ENCODE results near the gene NCSTN. TPM values are rescaled to one million over a fixed set of nuclear protein-coding genes. Genes with fewer than 3 reads are reported as not detected.

The NCSTN gene
- total and polyA plus RNA-seq, 9 of the 15 experiments (the other 6 are each of a cell fraction or from before 2014, with no cell fraction given) = 21.3 to 91.1 (median 57.9) TPM

- Histone ChIP-seq H4K20me1 (replicated peaks; ENCODE audit: control insufficient read depth, insufficient read depth, low read length) (no peaks in the 10 kb centered on the region), H3K9me3 (replicated peaks; ENCODE audit: control insufficient read depth, insufficient read depth, low read depth, low read length) (no peaks in the 10 kb centered on the region), H3K9me1 (ENCODE audit: control insufficient read depth, insufficient read depth, low read length) (no peaks in the 10 kb centered on the region), H3K27ac (ENCODE audit: extremely low read depth, low read depth, low read length) (no peak overlapping the region), H2AFZ (ENCODE audit: low read depth, low read length) (no peak overlapping the region), H3K9ac (ENCODE audit: insufficient read depth in 1 of 2, low read depth in 2 of 2, low read length in 2 of 2) (no peak overlapping the region), H3K79me2 (ENCODE audit: control insufficient read depth, insufficient read depth, low read length) (no peaks in the 10 kb centered on the region), H3K4me3 (no peak overlapping the region), H3K27me3 (ENCODE audit: control insufficient read depth in 2 of 2, insufficient read depth in 2 of 2, low read length in 2 of 2) (no peaks in the 10 kb centered on the region), H3K4me1 (replicated peaks in 1 of 2; ENCODE audit: control insufficient read depth in 2 of 2, insufficient read depth in 2 of 2, low read length in 2 of 2) (peaks cover 5 to 10% of the 10 kb centered on the region in 2 experiments), H3K36me3 (ENCODE audit: control insufficient read depth, insufficient read depth, low read length) (peaks cover 78% of the 10 kb centered on the region), H3K4me2 (ENCODE audit: insufficient read depth, low read length) (no peak overlapping the region)
- ChIA-PET CTCF (ENCODE audit: low intra/inter-chr PET ratio) (no interaction called here), POLR2A (interaction anchor here (0.5 to 1.7 kb wide), 7 partner anchors 9 to 373 kb away, joined by 3 to 8 read pairs (median 3); no protein-coding TSS in a partner anchor)
- ATAC-seq (no peak), FAIRE-seq (no peak), DNase-seq (ENCODE audit: extremely low read depth in 1 of 4, low spot score in 3 of 4) (no peak)
- in situ Hi-C loops (cut with MboI) = no loop called here
- no peak for TF ChIP-seq ZNF398 (CRISPR knock-in tag; IDR thresholded peaks at IDR 0.05)
- TF ChIP-seq, protein P1, sequence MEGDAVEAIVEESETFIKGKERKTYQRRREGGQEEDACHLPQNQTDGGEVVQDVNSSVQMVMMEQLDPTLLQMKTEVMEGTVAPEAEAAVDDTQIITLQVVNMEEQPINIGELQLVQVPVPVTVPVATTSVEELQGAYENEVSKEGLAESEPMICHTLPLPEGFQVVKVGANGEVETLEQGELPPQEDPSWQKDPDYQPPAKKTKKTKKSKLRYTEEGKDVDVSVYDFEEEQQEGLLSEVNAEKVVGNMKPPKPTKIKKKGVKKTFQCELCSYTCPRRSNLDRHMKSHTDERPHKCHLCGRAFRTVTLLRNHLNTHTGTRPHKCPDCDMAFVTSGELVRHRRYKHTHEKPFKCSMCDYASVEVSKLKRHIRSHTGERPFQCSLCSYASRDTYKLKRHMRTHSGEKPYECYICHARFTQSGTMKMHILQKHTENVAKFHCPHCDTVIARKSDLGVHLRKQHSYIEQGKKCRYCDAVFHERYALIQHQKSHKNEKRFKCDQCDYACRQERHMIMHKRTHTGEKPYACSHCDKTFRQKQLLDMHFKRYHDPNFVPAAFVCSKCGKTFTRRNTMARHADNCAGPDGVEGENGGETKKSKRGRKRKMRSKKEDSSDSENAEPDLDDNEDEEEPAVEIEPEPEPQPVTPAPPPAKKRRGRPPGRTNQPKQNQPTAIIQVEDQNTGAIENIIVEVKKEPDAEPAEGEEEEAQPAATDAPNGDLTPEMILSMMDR (IDR thresholded peaks at IDR 0.05 in 2 of 3, conservative IDR thresholded peaks at IDR 0.05 in 1 of 3; ENCODE audit: insufficient read depth in 2 of 3, low read depth in 1 of 3, low read length in 3 of 3) = no peak
- no peak for TF ChIP-seq ZSCAN32 (CRISPR knock-in tag; IDR thresholded peaks at IDR 0.05)
- BruUV-seq (replicated peaks) = no TSS peak
- intact Hi-C loops (cut with micrococcal nuclease) = no loop called here
- 86% methylated on average over 7 of the region's 7 CpGs for WGBS (ENCODE audit: insufficient coverage, low coverage, missing lambda C conversion rate)
These were observed 14.3 kb downstream of the NCSTN start for GRCh38 chr1:160357286-160358002.
